CD4-positive, alpha-beta T cell treated with Interleukin-15 for 4 hours (primary cell): ENCODE data around the gene ASZ1.

ENCODE experiments used
- DNase-seq: peaks from one replicate; pipeline ENCODE4 v3.0.0-alpha.2; 2020; ENCODE audit warnings: low spot score

The ASZ1 gene

DNA sequence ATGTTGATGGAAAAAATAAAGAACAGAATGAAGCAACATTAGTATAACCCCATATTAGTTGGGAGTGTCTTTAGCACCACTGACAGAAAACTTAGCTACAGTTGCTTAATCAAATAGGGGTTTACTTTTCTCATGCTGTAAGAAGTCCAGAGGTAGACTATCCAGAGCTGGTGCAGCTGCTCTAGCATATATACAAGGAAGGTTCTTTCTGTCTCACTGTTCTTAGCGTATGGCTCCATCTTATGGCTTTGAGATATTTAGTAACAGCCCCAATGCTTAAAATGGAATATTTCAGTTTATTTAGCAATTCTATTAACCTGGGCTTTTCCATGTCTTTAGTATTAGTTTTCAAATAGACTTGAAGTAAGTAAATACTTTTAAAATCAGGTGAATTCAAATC lies 89.3 kb downstream of the ASZ1 start:
- DNase-seq: no peak

DNA sequence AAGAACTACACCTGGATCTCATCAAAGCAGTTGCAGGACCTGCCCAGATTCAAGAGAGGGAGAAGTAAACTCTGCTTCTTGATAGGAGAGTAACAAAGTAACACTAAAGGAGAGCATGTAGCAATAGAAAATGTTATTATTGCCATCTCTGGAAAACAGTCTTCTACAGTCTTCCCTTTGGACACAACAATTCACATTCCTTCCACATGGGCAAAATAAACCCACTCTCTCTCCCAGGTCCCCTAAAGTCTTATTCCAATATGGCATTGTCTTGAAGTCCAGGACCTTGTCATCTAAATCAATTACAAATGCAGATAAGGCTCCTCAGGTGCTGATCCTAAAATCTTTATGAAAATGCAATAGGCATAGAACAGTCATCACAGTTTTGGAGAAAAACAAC lies 94.1 kb downstream of the ASZ1 start:
- DNase-seq: no peak

DNA sequence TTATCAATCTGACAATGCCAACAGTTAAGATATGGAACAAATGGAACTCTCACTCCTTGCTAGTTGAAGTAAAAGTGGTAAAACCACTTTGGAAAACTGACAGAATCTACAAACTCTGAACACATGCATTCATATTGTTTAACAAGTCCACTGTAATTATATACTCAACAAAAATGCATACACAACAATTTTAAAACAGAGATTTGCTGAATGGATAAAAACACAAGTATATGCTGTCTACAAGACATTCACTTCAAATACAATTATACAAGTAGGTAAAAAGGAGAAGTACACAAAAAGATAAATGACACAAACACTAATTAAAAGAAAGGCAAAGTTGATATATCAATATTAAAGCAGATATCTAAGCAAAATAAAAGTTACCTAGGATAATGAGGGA lies 95.3 kb downstream of the ASZ1 start:
- no peak for DNase-seq

DNA sequence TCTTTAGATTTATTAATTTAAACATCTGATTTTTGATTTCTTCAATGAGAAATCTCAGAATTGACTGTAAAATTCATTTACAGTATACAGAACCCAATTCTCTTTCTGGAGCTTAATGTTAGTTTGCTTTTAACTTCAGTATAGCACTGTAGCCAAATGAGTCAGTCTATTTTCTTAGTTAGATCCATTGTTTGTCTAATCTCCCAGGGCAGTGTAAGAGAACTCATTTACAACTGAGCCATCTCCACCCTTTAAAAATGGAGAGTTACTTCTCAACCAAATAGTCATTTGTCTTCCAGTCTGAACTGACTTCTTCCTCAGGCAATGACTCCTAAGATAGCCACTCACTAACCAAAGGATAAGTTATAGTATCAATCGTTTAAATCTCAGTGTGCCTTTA lies 101.5 kb downstream of the ASZ1 start:
- DNase-seq: no peak

DNA sequence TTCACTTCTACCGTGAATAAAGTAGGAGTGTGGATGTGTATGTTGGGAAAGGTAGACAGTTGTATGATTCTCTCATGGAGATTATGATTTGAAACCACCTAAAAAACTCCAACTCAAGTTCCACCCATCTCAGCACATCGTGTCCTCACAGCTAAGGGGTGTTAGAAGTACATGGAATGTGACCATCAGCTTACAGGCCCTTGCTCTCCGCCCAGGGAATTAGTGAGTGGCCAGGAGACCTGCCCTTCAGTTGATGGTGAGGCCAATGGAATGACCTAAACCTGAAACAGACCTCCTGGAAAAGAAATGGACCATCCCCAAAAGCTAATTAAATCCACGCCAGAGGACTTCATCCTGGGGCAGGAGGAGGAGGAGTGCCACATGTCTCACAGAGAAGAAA lies 102.3 kb downstream of the ASZ1 start:
- no peak for DNase-seq

DNA sequence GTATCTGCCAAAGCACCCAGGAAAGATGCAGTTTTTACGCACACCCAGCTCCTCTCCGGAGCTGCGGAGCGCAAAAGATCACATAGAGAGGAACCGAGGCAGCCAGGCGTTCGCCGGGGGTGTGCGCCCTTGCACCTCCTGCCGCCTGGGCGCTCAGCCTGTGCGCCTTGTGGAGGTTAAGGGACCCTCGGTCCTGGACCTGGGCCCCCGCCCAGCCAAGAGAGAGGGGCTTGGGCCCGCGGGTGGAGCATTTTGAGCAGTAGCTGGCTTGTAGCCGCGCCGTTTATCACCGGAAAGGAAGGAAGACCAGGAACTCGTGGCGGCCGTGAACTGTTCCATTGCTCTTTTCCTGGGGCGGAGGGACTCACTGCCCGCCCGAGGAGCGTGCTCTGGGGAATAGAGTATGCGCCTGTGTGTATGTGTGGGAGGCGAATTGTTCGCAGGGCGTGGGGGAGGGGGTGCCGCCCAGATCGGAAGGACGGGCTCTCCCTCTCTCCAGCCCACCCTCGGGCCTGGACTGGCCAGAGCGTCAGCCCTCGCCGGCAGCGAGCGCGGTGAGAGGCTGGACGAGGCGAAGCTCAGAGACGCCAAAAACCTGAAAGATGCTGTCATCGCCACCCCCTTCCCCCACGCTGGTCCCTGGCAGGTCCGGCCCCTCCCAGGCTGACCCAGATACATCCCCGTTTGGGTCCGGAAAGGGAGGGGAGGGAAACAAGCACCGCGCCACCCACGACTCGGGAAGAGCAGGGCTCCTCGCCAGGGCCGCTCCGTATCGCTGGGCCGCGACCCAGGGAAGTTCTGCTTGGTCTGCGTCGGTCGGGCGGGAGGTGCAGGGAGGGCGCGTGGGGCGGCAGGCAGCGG lies 103.2 kb downstream of the ASZ1 start:
- no peak for DNase-seq

DNA sequence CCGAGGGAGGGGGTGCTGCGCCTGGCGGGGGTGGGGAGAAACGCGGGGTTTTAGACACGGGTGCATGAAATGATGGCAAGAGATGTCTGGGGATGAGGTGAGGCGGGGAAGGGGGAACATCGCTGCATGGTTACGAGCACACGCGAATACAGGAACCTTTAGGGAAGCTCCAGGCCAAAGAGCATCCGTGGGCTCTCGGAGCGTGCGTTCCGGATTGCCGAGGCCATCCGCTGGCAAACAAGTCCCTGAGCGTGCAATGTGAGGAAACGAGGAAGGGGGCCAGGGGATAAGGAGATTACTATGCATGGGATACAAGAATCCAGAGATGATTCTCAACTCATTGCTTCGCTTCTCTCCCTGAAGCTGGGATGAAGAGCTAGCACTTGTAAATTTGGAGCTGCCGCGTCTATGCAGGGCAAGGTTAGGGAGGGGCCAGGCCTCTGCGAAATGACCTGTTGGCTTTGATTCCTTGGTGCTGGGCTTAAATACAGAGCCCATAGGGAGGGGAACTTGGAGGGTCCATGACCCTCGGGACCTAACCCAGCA lies 103.9 kb downstream of the ASZ1 start:
- DNase-seq: no peak

DNA sequence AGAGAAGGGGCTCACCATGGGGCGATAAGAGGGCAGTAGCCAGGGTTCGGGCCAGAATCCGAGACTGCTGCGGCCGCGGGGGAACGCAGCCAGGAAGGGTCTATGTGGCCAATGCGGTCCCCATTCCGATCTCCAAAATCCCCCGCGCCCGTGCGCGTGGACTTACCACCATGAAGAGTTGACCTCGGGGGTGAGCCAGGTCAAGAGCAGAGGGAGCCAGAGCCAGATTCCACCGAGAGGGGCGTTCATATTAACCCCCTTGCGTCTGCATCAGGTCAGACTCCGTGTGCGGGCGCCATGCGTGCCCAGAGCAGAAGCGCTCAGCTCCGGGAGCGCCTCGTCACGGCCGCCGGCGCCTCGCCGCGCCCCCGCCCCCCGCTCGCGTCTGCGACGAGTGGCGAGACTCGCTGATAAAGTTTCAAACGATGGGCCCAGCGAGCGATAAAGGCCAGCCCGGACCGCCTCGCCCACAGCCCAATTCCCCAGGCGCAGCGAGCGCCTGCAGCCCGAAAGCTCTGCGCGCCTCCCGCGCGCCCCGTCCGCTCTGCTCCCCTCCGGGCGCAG lies 104.5 kb downstream of the ASZ1 start, which contains the start of gene WNT2:
Gene WNT2, minus strand, starts transcription at position 318 of the 564 bp plus-strand sequence. Its CDS starts 69 bp downstream, at position 249.
- no peak for DNase-seq

DNA sequence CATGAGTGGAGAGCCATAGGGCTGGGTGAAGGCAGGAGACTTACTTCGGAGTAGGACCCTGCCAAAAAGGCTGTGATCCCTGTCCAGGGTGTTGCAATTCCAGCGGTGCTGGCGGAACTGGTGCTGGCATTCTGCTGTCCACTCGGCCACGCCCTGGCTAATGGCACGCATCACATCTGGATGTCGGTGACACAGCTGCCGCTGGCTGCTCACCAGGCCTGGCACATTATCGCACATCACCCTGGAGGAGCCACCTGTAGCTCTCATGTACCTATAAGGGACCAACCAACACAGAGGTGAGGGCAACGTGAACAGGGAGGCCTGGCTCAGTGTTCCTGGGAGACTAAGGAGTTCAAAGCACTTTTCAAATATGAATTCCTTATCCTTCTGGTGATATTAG lies 106.8 kb downstream of the ASZ1 start:
- DNase-seq: no peak

DNA sequence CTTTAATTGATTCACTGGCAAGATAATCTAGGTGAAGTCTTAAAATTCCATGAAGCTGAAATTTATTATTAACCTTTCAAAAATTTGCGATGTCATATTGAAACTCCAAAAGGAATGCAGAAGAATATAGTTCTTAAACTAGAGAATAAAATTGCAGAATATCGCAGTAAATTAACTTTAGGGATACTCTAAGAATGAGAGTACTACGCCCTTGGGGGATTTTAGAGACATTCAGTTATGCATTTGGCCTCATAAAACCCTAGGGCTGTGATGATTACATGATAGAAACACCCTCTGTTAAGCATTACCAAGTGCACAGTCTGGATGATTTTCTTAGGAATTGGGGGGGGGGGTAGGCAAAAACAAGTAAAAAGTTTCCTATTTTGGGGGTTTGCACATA lies 108.1 kb downstream of the ASZ1 start:
- DNase-seq: no peak

DNA sequence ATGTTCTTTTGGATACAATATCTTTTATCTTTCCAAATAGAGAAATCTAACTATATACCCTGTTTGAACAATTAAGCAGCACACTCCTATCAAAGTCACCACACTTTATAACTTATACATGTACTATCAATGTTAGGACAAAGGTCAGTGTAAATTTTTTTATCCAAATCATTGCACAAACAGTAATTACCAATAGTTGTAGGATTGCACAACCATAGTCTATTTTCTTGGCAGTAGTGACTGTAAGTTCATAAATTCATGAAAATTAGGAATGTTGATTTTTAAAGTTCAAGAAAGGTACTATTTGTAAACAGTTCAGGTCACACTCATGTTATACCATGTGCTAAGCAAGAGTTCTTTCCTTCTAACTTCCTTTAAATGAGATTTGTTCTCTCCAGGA lies 113.7 kb downstream of the ASZ1 start:
- DNase-seq: no peak
